DOHH2 (cell line): ENCODE results near the gene PRKCG.

Experiments
- EZH2phosphoT487 ChIP-seq: fragments of 200-600 bp; sonication (generic); IDR thresholded peaks from 2 replicates; pipeline ENCODE4 v1.6.1; 2017; ENCODE audit warnings: borderline replicate concordance, mild to moderate bottlenecking, antibody characterized with exemption, low read length, moderate library complexity, mixed read lengths
- TF ChIP-seq, protein P1 (sequence below): fragments of 200-600 bp; sonication (generic); IDR thresholded peaks from one replicate; pipeline ENCODE4 v1.5.1; 2014; ENCODE audit warnings: antibody characterized with exemption, mild to moderate bottlenecking, low read depth, low read length; ENCODE audit not compliant: poor library complexity, severe bottlenecking

DNA sequence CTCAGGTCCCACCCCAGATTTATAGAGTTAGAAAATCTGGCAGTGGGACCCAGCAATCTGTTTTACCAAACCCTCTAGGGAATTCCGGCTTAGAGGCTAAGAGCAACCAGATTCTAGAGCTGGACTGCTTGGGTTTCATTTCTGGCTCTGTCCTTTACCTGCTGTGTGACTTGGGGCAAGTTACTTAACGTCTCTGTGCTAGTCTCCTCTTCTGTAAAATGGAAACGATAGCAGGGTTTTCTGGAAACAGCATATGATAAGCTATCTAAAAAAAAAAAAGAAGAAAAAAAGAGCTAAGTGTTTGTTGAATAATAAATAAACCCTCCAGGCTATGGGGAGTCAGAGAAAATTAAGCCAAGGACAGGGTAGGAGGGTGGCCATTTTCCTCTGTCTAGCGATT, 15.5 kb downstream of the PRKCG start:
- TF ChIP-seq, protein P1, sequence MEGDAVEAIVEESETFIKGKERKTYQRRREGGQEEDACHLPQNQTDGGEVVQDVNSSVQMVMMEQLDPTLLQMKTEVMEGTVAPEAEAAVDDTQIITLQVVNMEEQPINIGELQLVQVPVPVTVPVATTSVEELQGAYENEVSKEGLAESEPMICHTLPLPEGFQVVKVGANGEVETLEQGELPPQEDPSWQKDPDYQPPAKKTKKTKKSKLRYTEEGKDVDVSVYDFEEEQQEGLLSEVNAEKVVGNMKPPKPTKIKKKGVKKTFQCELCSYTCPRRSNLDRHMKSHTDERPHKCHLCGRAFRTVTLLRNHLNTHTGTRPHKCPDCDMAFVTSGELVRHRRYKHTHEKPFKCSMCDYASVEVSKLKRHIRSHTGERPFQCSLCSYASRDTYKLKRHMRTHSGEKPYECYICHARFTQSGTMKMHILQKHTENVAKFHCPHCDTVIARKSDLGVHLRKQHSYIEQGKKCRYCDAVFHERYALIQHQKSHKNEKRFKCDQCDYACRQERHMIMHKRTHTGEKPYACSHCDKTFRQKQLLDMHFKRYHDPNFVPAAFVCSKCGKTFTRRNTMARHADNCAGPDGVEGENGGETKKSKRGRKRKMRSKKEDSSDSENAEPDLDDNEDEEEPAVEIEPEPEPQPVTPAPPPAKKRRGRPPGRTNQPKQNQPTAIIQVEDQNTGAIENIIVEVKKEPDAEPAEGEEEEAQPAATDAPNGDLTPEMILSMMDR = no peak
- TF ChIP-seq EZH2phosphoT487 = no peak
